Osteocyte (in vitro differentiated cells): ENCODE data around the gene RBM33. TPM values are rescaled to one million over a fixed set of nuclear protein-coding genes. Genes with fewer than 3 reads are reported as not detected.

Source experiments
- DNase-seq: peaks from one replicate; pipeline ENCODE4 v3.0.0; 2021; ENCODE audit warnings: mixed read lengths; ENCODE audit not compliant: unreplicated experiment; ENCODE audit errors: extremely low spot score
- H3K27ac Mint-ChIP-seq: one replicate; pipeline ENCODE4 v1.8.0; 2021; ENCODE audit warnings: mild to moderate bottlenecking, mixed read lengths; ENCODE audit not compliant: unreplicated experiment
- H3K27me3 Mint-ChIP-seq: one replicate; pipeline ENCODE4 v1.8.0; 2021; ENCODE audit warnings: mixed read lengths; ENCODE audit not compliant: unreplicated experiment
- H3K36me3 Mint-ChIP-seq: one replicate; pipeline ENCODE4 v1.8.0; 2021; ENCODE audit warnings: mixed read lengths; ENCODE audit not compliant: unreplicated experiment
- H3K4me1 Mint-ChIP-seq: one replicate; pipeline ENCODE4 v1.8.0; 2021; ENCODE audit warnings: mixed read lengths; ENCODE audit not compliant: unreplicated experiment
- H3K4me3 Mint-ChIP-seq: one replicate; pipeline ENCODE4 v1.8.0; 2021; ENCODE audit warnings: mild to moderate bottlenecking, moderate library complexity, mixed read lengths; ENCODE audit not compliant: unreplicated experiment
- H3K9me3 Mint-ChIP-seq: one replicate; pipeline ENCODE4 v1.8.0; 2021; ENCODE audit warnings: mixed read lengths; ENCODE audit not compliant: unreplicated experiment
- CTCF ChIP-seq: fragments of 200-600 bp; sonication (generic); IDR thresholded peaks from 2 replicates; pipeline ENCODE4 v1.5.0; 2021; ENCODE audit warnings: antibody characterized with exemption, mild to moderate bottlenecking, moderate library complexity
- total RNA-seq: library from RNA; stranded (reverse); gene quantifications from 2 replicates; pipeline ENCODE4 v1.2.1, GENCODE V29; 2021

Gene RBM33
- total RNA-seq, 1 donor from 2014 or later: 52.4 TPM

- peaks cover 7% of the 10 kb centered on the region for H3K36me3 Mint-ChIP-seq
- DNase-seq: no peak
- H3K9me3 Mint-ChIP-seq: no peaks in the 10 kb centered on the region
- no peak for TF ChIP-seq CTCF
- no peak overlapping the region for H3K4me3 Mint-ChIP-seq
- no peaks in the 10 kb centered on the region for H3K27me3 Mint-ChIP-seq
- peaks cover 63% of the 10 kb centered on the region for H3K4me1 Mint-ChIP-seq
- no peak overlapping the region for H3K27ac Mint-ChIP-seq
These were observed 22.9 kb downstream of the RBM33 start for GRCh38 chr7:155667241-155667829.

GRCh38 chr7:155669717-155670505, 25.4 kb downstream of the RBM33 start:
- Mint-ChIP-seq H3K4me1 (peaks cover 54% of the 10 kb centered on the region), H3K27me3 (no peaks in the 10 kb centered on the region), H3K4me3 (no peak overlapping the region), H3K27ac (peak overlapping the region; percentile 24), H3K9me3 (no peaks in the 10 kb centered on the region), H3K36me3 (peaks cover 14% of the 10 kb centered on the region)
- DNase-seq: no peak
- no peak for TF ChIP-seq CTCF

DNA sequence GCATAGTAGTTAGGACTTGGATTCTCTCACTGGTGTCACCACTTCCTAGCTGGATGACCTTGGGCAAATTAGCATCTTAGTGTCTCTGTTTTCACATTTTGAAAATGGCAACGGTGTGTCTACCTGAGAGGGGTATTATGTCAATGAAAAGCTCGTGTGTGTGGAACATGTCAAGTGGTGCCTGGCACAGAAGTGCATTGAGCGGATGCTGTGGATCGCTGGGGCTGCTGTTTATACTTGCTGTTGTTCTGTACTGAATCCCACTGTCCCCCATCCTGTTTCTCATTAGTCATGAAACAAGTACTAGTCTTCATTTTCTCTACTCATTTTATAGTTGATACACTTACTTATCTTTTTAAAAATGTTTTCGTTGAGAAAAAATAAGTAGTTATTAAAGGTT, 26.1 kb downstream of the RBM33 start:
- peak overlapping the region; percentile 24 for H3K27ac Mint-ChIP-seq

DNA sequence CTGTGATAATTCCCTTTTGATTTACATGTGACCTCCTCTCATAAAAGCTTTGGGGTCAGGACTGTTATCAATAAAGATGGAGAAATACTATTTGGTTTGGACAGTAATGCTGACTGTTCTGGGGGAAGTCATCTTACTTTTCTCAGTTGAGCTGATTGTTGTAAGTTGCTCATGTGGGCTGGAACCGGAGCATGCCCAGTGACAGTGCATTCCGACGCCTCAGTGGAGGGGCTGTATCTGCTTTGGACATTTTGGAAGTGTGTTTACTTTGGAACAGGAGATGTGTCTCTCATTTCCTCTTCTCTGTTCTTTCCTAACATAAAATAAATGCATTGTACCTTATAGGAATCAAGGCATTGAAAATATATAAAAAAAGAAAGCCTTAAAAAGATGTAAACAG, 30.1 kb downstream of the RBM33 start:
- Mint-ChIP-seq H3K4me3 (no peak overlapping the region), H3K27ac (no peak overlapping the region)

More for the DNA sequence above, 26.1 kb downstream of the RBM33 start:
- TF ChIP-seq CTCF: no peak
- Mint-ChIP-seq H3K9me3 (no peaks in the 10 kb centered on the region), H3K4me1 (peaks cover 51% of the 10 kb centered on the region), H3K36me3 (peaks cover 11% of the 10 kb centered on the region), H3K4me3 (no peak overlapping the region), H3K27me3 (no peaks in the 10 kb centered on the region)
- DNase-seq: no peak

More for the DNA sequence above, 30.1 kb downstream of the RBM33 start:
- Mint-ChIP-seq H3K4me1 (peaks cover 41% of the 10 kb centered on the region), H3K36me3 (peaks cover 18% of the 10 kb centered on the region), H3K9me3 (no peaks in the 10 kb centered on the region), H3K27me3 (no peaks in the 10 kb centered on the region)
- no peak for DNase-seq
- no peak for TF ChIP-seq CTCF
